ENCODE measurements around the gene RERE. TPM values are rescaled to one million over a fixed set of nuclear protein-coding genes. Genes with fewer than 3 reads are reported as not detected.

Gene RERE
- total RNA-seq, 2 donors from 2014 or later, result 144 to 174 TPM

GRCh38 chr1:8818325-8818775 is 910 bp upstream of the RERE start:
- Histone ChIP-seq H3K9me3 (no peaks in the 10 kb centered on the region), H3K27ac (peak overlapping the region; percentile 81 to 92), H3K36me3 (no peaks in the 10 kb centered on the region), H3K27me3 (replicated peaks; ENCODE audit: insufficient read depth) (no peaks in the 10 kb centered on the region), H3K4me1 (ENCODE audit: control insufficient read depth in 1 of 2, low read depth in 2 of 2) (peaks cover 4 to 25% of the 10 kb centered on the region in 2 donors), H3K4me3 (peak overlapping the region; percentile 97)
- no peak for TF ChIP-seq CTCF (IDR thresholded peaks at IDR 0.05)
- no peak for ATAC-seq (ENCODE audit: insufficient number of reproducible peaks, low FRiP score, low read depth)
- DNase-seq (ENCODE audit: low spot score), result peak; percentile 38

GRCh38 chr1:8816831-8817411 is 519 bp downstream of the RERE start:
- H3K27ac ChIP-seq, result peak overlapping the region; percentile 91 to 93
- H3K4me1 ChIP-seq (ENCODE audit: control insufficient read depth in 1 of 2, low read depth in 2 of 2), result peaks cover 4 to 25% of the 10 kb centered on the region in 2 donors
- TF ChIP-seq CTCF (IDR thresholded peaks at IDR 0.05), result no peak
- H3K36me3 ChIP-seq, result no peaks in the 10 kb centered on the region
- peak overlapping the region; percentile 97 for H3K4me3 ChIP-seq
- DNase-seq (ENCODE audit: low spot score), result no peak
- H3K27me3 ChIP-seq (replicated peaks; ENCODE audit: insufficient read depth), result no peaks in the 10 kb centered on the region
- H3K9me3 ChIP-seq, result no peaks in the 10 kb centered on the region
- ATAC-seq (ENCODE audit: insufficient number of reproducible peaks, low FRiP score, low read depth), result peak; percentile 20

- Histone ChIP-seq H3K36me3 (no peaks in the 10 kb centered on the region), H3K4me1 (ENCODE audit: control insufficient read depth in 1 of 2, low read depth in 2 of 2) (peaks cover 4 to 25% of the 10 kb centered on the region in 2 donors), H3K27ac (peak overlapping the region in 1 of 2 donors; percentile 91), H3K4me3 (peak overlapping the region; percentile 97), H3K27me3 (replicated peaks; ENCODE audit: insufficient read depth) (no peaks in the 10 kb centered on the region), H3K9me3 (no peaks in the 10 kb centered on the region)
- DNase-seq (ENCODE audit: low spot score) (no peak), ATAC-seq (ENCODE audit: insufficient number of reproducible peaks, low FRiP score, low read depth) (no peak)
- TF ChIP-seq CTCF (IDR thresholded peaks at IDR 0.05), result no peak
Observed at GRCh38 chr1:8816264-8816663, 1.2 kb downstream of the RERE start.

- DNase-seq (ENCODE audit: low spot score), result no peak
- H3K27me3 ChIP-seq (replicated peaks; ENCODE audit: insufficient read depth), result no peaks in the 10 kb centered on the region
- H3K4me1 ChIP-seq (ENCODE audit: control insufficient read depth in 1 of 2, low read depth in 2 of 2), result peaks cover 4 to 25% of the 10 kb centered on the region in 2 donors
- H3K9me3 ChIP-seq, result no peaks in the 10 kb centered on the region
- H3K4me3 ChIP-seq, result peak overlapping the region; percentile 97
- no peak for ATAC-seq (ENCODE audit: insufficient number of reproducible peaks, low FRiP score, low read depth)
- TF ChIP-seq CTCF (IDR thresholded peaks at IDR 0.05), result no peak
- no peak overlapping the region for H3K27ac ChIP-seq
- no peaks in the 10 kb centered on the region for H3K36me3 ChIP-seq
Observed at GRCh38 chr1:8815582-8816151, 1.8 kb downstream of the RERE start.

- H3K9me3 ChIP-seq, result no peaks in the 10 kb centered on the region
- DNase-seq (ENCODE audit: low spot score) (no peak), ATAC-seq (ENCODE audit: insufficient number of reproducible peaks, low FRiP score, low read depth) (no peak)
- H3K27me3 ChIP-seq (replicated peaks; ENCODE audit: insufficient read depth), result no peaks in the 10 kb centered on the region
- no peak overlapping the region for H3K4me3 ChIP-seq
- H3K27ac ChIP-seq, result no peak overlapping the region
- H3K36me3 ChIP-seq, result no peaks in the 10 kb centered on the region
- peaks cover 4 to 25% of the 10 kb centered on the region in 2 donors for H3K4me1 ChIP-seq (ENCODE audit: control insufficient read depth in 1 of 2, low read depth in 2 of 2)
- TF ChIP-seq CTCF (IDR thresholded peaks at IDR 0.05), result no peak
Observed at GRCh38 chr1:8814865-8815264, 2.6 kb downstream of the RERE start.
